H4 (cell line): Measurements from ENCODE around the gene GOLT1A. TPM values are rescaled to one million over a fixed set of nuclear protein-coding genes. Genes with fewer than 3 reads are reported as not detected.

Experiments
- DNase-seq: peaks from one replicate; pipeline ENCODE4 v3.0.0-alpha.2; 2015; ENCODE audit warnings: low spot score
- total RNA-seq: library from RNA; depleted of rRNA; stranded (reverse); fragments of >200 nt; shearing (Covaris generic); gene quantifications from 2 replicates; pipeline ENCODE4 v1.2.3, GENCODE V29; 2014; rRNA removed

The GOLT1A gene
- total RNA-seq, 1 experiment from 2014 or later: not detected

GRCh38 chr1:204161609-204162493 lies 51.9 kb downstream of the GOLT1A start:
- DNase-seq: no peak

GRCh38 chr1:204157962-204158361 lies 55.8 kb downstream of the GOLT1A start:
- DNase-seq: no peak

- no peak for DNase-seq
Observed at GRCh38 chr1:204155881-204156280, 57.9 kb downstream of the GOLT1A start.

GRCh38 chr1:204154568-204155255 lies 59.1 kb downstream of the GOLT1A start:
- no peak for DNase-seq

GRCh38 chr1:204153667-204154066 lies 60.1 kb downstream of the GOLT1A start:
- DNase-seq: no peak

GRCh38 chr1:204152310-204153044 lies 61.3 kb downstream of the GOLT1A start:
- DNase-seq: no peak

GRCh38 chr1:204151552-204152309 lies 62.1 kb downstream of the GOLT1A start, which contains the start of gene ETNK2:
TSS of gene ETNK2 (minus strand) at chr1:204152044. CDS start at chr1:204151852, 192 bp downstream.
- DNase-seq: peak; percentile 34

- no peak for DNase-seq
Observed at GRCh38 chr1:204150702-204151551, 62.9 kb downstream of the GOLT1A start.

- DNase-seq: no peak
Observed at GRCh38 chr1:204149635-204150565, 63.9 kb downstream of the GOLT1A start.

- DNase-seq: no peak
Observed at GRCh38 chr1:204149107-204149506, 64.7 kb downstream of the GOLT1A start.

Other genes with a start within 250 kb of the GOLT1A start
- gene SOX13, start 140.9 kb downstream of the GOLT1A start, total RNA-seq: 1.4 TPM in 2 replicates
- gene ETNK2, start 61.9 kb downstream of the GOLT1A start, total RNA-seq: 18.3 and 19.1 TPM in 2 replicates
- not detected in 2 replicates for gene REN, start 47.7 kb downstream of the GOLT1A start, total RNA-seq
- not detected in 2 replicates for gene KISS1, start 17.5 kb downstream of the GOLT1A start, total RNA-seq
- gene PLEKHA6, start 145.9 kb upstream of the GOLT1A start, total RNA-seq: 1.2 and 3.4 TPM in 2 replicates
- gene PPP1R15B, start 197.8 kb upstream of the GOLT1A start, total RNA-seq: 17.9 and 19.2 TPM in 2 replicates